Effector memory CD4-positive, alpha-beta T cell (primary cell): ENCODE measurements around the gene SHLD2.
"Not testable (repeated sequence)": the region's sequence is repeated elsewhere in the genome, so short reads cannot be mapped to it uniquely, and the experiment has no call there.

Source experiments
- DNase-seq, 3 donors: peaks; one replicate each; pipeline ENCODE4 v3.0.0-alpha.2; 2020
- H3K27ac ChIP-seq: 2 replicates; pipeline ENCODE4 v1.7.0; 2013; ENCODE audit warnings: mild to moderate bottlenecking, low read length, moderate library complexity; ENCODE audit not compliant: insufficient read depth, poor library complexity, severe bottlenecking
- H3K27me3 ChIP-seq: replicated peaks from 2 replicates; pipeline ENCODE4 v1.7.0; 2013; ENCODE audit warnings: mild to moderate bottlenecking, low read length; ENCODE audit not compliant: insufficient read depth, control insufficient read depth, poor library complexity, severe bottlenecking
- H3K36me3 ChIP-seq: 2 replicates; pipeline ENCODE4 v1.7.0; 2013; ENCODE audit warnings: mild to moderate bottlenecking, low read length, moderate library complexity; ENCODE audit not compliant: control insufficient read depth, insufficient read depth
- H3K4me1 ChIP-seq: 2 replicates; pipeline ENCODE4 v1.7.0; 2013; ENCODE audit warnings: low read length, mild to moderate bottlenecking; ENCODE audit not compliant: control insufficient read depth, insufficient read depth, poor library complexity, severe bottlenecking
- H3K4me3 ChIP-seq: 2 replicates; pipeline ENCODE4 v1.7.0; 2013; ENCODE audit warnings: low read length, low read depth, mild to moderate bottlenecking; ENCODE audit not compliant: insufficient read depth, poor library complexity, severe bottlenecking
- H3K9me3 ChIP-seq: 2 replicates; pipeline ENCODE4 v1.7.0; 2013; ENCODE audit warnings: mild to moderate bottlenecking, low read length, moderate library complexity; ENCODE audit not compliant: control insufficient read depth

The SHLD2 gene

DNA sequence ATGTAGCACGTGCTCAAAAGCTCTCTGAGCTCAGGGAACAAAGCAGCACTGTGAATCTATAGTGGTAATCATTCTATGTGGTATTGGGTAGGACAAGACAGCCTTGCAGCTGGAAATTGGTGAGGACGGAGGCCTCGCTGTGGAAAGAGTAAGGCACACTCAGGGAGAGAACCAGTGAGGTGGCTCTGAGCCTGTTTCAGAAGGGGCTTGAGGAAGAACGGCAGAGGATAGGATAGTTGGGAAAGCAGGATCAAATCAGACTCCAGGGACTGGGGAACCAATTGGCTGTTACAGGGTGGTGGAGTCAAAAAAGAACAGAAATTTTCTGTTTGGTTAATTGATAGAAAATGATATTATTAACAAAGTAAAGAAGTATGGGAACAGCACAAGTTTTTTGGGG lies 74.9 kb downstream of the SHLD2 start:
- not testable (repeated sequence) for H3K27ac ChIP-seq, H3K36me3 ChIP-seq, H3K27me3 ChIP-seq, H3K4me1 ChIP-seq, H3K4me3 ChIP-seq, H3K9me3 ChIP-seq, DNase-seq

DNA sequence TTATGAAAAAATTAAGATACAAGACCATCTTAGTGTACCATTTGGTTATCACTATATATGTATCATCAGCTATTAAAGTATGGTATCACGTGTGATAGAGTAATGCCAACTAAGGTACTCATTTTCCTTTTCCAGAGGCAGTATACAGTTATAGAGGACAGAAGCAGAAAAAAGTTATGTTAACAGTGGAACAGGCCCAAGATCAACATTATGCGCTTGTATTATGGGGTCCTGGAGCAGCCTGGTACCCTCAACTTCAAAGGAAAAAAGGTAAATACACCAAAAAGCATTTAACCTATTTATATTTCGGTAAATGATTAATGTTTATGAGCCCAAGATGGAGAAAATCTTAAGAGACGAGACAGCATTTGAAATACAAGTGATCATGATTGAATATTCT lies 75.7 kb downstream of the SHLD2 start:
- not testable (repeated sequence) for H3K9me3 ChIP-seq, H3K36me3 ChIP-seq, H3K27me3 ChIP-seq, H3K4me3 ChIP-seq, DNase-seq, H3K4me1 ChIP-seq, H3K27ac ChIP-seq

DNA sequence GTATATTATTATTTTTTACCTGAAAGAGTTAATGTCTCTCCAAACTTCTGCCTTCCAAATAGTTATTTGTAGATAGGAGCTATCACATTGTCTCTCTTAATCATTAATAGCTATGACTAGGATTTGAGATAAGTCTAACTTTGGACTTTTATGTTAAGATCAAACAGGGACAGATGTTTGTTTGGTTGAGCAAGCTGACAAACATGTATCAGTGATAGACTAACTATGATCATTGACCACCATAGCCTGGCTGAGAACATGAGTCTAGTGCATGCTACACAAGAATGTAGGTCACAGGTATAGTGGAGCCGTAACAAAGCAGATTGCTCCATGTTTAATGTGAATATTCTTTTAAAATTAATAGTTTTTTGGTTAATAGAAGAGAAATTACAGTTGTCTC lies 76.7 kb downstream of the SHLD2 start:
- H3K4me1 ChIP-seq, DNase-seq, H3K9me3 ChIP-seq, H3K4me3 ChIP-seq, H3K27me3 ChIP-seq, H3K27ac ChIP-seq, H3K36me3 ChIP-seq: not testable (repeated sequence)

DNA sequence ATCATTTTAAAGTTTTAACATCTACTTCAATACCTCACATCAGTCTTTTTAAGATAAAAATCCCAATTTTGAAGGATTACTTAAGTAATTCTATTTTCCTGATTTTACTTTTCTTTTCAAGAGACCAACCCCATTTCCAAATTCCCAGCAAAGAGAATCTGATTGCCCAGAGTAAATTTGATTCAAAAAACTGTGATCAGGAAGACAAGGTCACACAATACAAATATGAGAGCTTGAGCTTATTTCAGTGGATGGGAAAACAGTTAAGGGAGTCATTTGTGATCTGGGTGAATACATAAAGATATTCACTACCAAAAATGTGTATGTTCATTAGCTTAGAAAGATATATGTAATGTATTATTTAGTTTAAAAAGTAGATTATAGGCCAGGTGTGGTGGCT lies 77.2 kb downstream of the SHLD2 start:
- not testable (repeated sequence) for DNase-seq, H3K9me3 ChIP-seq, H3K27ac ChIP-seq, H3K36me3 ChIP-seq, H3K27me3 ChIP-seq, H3K4me3 ChIP-seq, H3K4me1 ChIP-seq

DNA sequence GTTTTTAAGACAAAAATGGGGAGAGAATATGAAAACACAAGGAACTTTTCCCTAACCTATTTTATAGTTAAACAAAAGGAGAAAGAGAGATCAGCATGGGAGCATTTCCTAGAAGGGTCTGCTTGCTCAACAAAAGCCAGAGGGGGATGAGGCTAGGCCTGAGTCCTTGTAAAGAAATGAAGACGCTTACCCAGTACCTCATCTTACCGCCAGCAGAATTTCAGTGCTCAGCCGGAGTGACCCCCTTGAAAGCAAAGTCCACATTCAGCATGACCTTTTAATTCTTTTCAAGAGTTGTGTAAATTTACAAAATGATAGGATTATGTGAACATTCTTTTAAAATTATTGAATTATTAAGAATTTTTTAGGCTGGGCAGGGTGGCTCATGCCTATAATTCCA lies 82.6 kb downstream of the SHLD2 start:
- H3K27me3 ChIP-seq, H3K4me1 ChIP-seq, H3K27ac ChIP-seq, H3K36me3 ChIP-seq, H3K4me3 ChIP-seq, DNase-seq, H3K9me3 ChIP-seq: not testable (repeated sequence)

DNA sequence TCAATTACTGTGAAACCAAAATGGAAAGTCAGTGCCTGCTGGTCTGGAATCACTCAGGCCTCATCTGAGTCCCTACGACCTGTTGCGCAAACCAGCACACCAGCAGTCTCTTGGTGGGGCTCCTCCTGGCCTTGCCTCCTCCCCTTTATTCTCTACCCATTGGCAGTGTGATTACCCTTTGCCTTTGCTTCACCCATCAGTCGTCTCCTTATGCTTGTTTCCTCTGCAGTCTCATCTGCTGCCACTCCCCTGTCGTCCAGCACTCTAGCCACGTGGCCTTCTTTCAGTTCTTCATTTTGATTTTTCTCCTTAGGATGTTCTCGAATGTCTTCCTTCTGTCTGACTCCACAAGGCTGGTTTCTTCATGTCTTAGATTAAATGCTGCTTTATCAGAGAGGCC lies 89.4 kb downstream of the SHLD2 start:
- not testable (repeated sequence) for H3K4me1 ChIP-seq, DNase-seq, H3K4me3 ChIP-seq, H3K36me3 ChIP-seq, H3K27me3 ChIP-seq, H3K9me3 ChIP-seq, H3K27ac ChIP-seq

DNA sequence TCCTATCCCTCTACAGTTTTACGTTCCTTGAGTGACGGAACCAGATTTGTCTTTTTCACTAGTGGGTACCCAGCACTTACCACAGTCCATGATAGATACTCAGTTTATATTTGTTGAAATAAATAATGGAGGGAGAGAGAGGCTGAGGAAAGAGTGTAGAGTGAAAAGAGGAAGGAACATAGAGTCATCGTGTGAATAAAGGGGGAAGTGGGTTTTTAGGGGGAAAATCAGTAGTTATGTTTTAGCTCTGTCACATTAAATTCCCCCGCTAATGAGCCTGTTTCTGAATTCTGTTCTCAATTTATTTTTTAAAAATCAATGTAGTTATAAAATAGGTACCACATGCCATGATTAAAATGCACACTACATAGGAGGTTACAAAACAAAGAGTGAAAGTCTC lies 91.0 kb downstream of the SHLD2 start:
- H3K4me1 ChIP-seq, H3K9me3 ChIP-seq, DNase-seq, H3K27me3 ChIP-seq, H3K27ac ChIP-seq, H3K36me3 ChIP-seq, H3K4me3 ChIP-seq: not testable (repeated sequence)

DNA sequence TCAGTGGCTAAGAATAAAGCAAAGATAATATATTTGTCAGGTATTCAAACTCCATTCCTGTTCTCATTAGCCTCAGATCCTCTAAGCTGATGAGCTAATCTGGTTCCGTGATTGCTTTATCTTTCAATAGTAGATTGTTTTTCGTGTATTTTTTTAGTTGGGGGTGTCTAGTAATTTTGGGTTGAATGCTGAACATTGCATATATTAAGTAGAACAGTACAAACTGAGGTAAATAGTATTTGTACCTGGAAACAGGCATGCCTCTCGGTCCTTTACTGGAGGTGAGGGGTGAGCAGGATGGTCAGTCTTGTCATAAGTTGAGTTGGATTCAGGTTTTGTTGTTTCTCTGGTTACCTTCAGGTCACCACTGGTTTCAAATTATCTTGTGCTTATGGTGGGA lies 92.6 kb downstream of the SHLD2 start:
- H3K4me1 ChIP-seq, H3K27ac ChIP-seq, DNase-seq, H3K9me3 ChIP-seq, H3K4me3 ChIP-seq, H3K36me3 ChIP-seq, H3K27me3 ChIP-seq: not testable (repeated sequence)

DNA sequence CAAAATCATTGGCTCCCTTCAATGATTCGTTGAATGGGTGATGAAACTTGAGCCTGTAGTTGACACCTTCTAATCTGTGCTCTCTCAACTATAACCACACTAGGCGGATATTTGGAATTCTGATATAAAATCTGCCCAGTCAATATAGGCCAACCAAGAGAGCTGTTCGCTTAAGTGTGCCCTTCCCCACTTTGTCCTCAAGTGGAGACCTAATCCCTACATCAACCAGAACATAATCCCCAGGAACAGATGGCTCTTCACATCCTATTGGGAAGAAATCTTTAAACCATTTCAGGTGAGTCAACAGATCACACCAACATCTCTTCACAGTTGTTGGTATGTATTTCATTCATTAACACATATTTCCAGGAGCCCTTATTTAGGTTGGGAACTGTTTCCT lies 96.8 kb downstream of the SHLD2 start:
- H3K27me3 ChIP-seq, DNase-seq, H3K9me3 ChIP-seq, H3K4me1 ChIP-seq, H3K4me3 ChIP-seq, H3K36me3 ChIP-seq, H3K27ac ChIP-seq: not testable (repeated sequence)

DNA sequence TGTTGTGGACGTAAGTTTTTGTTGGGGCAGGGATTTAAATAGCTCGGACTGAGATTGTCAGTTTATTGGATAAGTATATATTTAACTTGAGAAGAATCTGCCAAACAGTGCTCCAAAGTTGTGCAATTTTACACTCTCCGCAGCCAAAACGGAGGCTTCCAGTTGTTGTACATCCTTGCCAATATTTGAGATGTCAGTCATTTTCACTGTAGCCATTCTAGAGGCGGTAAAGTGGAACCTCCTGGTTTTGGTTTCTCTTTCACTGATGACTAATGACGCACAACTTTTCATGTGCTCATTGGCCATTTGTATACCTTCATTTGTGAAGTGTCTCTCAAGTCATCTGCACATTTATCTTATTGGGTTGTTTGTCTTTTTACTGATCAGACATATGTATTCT lies 105.9 kb downstream of the SHLD2 start:
- H3K4me1 ChIP-seq, H3K27ac ChIP-seq: not testable (repeated sequence)

DNA sequence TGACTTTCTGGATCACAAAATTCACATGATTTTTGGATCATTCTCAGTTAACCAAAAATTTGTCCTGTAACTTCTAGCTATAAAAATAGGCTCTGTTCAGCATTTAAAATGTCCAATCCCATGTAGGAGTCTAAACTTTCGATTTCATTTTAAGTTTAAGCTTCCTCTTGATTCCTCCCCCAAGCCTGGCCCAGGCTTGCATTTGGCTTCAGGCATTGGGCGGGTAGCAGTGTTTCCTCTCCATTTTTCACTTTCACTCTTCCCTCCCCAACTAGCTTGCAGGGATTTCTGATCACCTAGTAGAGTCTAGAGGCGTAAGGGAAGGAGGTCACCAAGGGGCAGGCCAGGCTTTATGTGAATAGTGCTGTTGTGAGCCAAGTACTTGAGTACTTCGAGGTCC lies 109.8 kb downstream of the SHLD2 start:
- not testable (repeated sequence) for H3K4me3 ChIP-seq, H3K9me3 ChIP-seq

More for the DNA sequence above, 105.9 kb downstream of the SHLD2 start:
- not testable (repeated sequence) for H3K9me3 ChIP-seq, H3K27me3 ChIP-seq, H3K4me3 ChIP-seq, H3K36me3 ChIP-seq
- DNase-seq: peak in 1 of 3 donors; percentile 12

More for the DNA sequence above, 109.8 kb downstream of the SHLD2 start:
- not testable (repeated sequence) for H3K4me1 ChIP-seq, H3K27me3 ChIP-seq, H3K36me3 ChIP-seq, H3K27ac ChIP-seq, DNase-seq
